GM19025 (cell line): ENCODE results near the gene TRIM44.

Experiments used
- ATAC-seq: cut with Tn5 transposase; IDR thresholded peaks from one replicate; pipeline ENCODE4 v1.9.1; 2021; ENCODE audit warnings: mild to moderate bottlenecking, low read depth, moderate library complexity; ENCODE audit not compliant: unreplicated experiment

The TRIM44 gene, protein sequence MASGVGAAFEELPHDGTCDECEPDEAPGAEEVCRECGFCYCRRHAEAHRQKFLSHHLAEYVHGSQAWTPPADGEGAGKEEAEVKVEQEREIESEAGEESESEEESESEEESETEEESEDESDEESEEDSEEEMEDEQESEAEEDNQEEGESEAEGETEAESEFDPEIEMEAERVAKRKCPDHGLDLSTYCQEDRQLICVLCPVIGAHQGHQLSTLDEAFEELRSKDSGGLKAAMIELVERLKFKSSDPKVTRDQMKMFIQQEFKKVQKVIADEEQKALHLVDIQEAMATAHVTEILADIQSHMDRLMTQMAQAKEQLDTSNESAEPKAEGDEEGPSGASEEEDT

DNA sequence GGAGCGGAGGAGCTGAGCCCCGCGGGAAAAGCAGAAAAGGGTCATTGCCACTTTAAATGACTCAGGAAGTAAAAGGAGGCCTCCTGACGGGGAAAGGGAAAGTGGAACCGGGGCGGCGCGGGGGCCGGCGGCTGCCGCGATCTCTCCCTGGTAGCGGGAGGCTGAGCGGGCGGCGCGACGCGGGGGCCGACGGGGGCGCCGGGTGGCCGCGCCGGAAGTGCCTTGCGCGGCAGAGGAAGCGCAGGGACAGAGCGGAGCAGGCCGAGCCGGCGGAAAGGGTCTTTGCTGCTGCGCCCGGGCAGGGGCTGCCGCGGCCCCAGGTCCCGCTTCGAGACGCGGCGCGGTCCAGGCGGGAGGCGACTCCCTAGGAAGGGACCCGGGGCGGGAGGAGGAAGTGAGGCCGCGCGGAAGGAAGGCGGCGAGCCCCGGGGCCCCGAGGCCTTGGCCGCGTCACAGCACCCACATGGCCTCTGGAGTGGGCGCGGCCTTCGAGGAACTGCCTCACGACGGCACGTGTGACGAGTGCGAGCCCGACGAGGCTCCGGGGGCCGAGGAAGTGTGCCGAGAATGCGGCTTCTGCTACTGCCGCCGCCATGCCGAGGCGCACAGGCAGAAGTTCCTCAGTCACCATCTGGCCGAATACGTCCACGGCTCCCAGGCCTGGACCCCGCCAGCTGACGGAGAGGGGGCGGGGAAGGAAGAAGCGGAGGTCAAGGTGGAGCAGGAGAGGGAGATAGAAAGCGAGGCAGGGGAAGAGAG is at the start of gene TRIM44:
Gene TRIM44, plus strand, starts transcription at position 127 of the 759 bp plus-strand sequence. Its CDS starts 337 bp downstream, at position 464.
- peak; percentile 95 for ATAC-seq

DNA sequence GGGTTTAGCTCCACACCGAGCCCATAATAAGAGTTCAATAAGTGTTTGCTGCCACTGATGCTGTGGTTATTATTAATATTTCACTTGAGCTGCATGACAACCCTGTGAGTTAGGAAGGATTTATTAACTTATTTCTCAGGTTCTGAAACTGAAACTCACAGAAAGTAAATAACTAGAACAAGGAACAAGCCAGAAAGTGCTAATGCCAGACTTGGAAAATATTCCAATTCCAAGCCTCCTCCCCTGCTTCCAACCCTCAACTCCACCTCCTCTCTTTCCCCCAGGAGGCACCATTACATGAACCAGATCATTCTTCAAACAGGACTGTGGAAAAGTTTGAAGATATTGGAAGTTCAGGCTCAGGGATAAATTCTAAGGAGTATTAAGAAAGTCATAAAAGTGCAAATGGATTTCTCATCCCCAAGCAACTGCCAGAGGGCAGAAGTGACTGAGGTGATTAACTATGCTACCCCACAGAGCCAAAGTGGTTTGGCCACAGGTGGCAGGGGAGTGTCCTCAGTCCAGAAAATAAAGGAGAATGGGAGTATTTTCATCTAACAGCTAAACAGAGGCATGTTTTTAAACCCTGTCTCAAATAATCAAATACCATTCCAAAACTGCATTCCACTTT is 47.5 kb upstream of the TRIM44 start:
- ATAC-seq, result no peak

DNA sequence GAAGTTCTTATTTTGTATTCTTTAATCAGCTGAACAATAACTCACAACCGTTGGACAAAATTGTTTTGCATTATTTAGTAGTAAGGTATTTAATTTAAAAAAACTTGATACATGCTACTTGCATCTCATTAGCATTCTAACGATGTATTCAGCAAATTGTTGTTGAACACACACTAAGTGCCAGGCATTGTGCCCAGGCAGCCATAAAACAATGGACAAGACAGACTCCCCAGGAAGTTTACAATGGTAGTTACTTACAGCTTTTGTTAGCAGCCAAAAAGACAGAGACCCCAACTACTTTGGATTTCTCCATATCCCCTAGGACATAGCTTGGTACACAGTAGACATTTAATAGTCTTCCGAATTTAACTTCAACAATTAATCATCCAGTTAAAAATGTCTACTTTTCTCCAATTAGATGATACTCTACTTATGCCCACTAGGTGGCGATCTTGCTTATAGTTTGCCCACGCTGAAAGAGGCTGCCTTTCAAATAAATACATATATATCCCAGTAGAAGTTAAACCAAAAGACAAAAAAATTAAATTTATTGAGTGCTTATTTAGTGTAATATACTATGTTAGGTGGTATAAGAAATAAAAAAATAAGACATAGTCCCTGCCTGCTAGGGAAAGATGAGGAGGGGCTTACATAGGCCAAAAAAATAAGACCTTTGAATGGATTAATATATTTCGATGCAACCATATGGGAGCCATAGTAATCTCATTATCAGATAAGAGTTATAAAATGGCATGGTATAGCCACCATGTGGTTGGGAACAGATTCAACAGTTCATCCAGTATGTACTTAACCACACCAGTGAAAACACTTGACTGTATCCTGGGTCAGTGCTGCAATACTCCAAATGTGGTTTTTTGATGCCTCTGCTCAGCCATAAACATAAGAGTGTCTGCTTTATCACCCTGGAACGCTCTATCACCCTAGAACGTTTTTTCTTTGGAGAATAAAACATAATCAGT is 46.4 kb upstream of the TRIM44 start:
- ATAC-seq, result no peak

DNA sequence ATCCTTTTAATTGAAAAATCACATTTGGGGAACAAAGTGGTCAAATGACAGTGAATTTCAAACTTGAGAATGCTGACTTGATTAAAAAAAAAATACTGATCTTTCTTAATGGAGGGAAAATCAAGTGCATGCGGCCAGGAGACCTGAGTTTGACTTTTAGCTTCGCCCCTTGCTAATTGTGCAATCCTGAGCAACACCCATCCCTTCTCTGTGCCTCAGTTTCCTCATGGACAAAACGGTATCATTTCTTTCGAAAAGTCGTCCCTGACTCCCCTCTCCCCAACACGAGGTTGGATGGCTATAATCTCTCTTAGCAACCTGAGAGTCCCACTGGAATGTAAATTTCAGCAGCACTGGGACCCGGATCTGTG is 45.3 kb upstream of the TRIM44 start:
- no peak for ATAC-seq

DNA sequence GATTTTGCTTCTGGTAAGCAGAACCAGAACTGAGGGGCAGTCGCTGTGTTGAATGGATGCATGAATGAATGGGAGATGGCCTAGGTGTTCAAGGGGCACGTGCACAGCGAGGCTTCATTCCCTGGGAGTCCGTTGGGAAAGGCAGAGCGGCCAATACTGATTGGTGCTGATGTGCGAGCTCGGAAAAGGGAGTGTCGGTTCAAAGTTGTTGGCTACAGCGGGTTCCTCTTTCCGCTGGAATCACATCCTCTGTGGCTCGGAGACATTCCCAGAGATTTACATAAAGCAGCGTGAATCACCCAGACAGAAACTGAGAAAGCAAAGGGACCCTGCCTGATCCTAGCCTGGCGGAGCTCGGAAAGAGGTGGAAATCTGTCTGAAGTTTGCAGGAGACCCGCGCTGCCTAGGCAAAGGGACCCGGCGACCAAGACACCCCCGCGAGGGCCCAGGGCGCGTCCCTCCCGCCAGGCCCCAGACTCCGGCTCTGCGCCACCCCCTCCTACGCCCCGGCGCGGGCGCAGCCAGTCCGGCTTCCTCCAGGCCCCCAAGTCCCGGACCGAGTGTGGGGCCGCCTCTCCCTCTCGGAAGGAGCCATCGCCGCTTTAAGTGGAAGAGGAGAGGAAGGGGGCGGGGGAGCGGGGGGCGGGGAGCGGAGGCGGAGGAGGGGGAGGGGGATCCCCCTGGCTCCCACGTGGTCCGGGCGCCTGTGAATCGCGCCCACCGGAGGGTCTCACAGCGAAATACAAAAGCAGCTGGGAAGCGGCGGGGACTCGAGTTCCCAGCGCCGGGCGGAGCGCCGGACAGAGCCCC is 44.7 kb upstream of the TRIM44 start, which contains the start of gene FJX1:
Gene FJX1, plus strand, starts transcription at position 774 of the 810 bp plus-strand sequence. CDS start 177 bp downstream, outside the sequence.
- peak; percentile 30 for ATAC-seq

DNA sequence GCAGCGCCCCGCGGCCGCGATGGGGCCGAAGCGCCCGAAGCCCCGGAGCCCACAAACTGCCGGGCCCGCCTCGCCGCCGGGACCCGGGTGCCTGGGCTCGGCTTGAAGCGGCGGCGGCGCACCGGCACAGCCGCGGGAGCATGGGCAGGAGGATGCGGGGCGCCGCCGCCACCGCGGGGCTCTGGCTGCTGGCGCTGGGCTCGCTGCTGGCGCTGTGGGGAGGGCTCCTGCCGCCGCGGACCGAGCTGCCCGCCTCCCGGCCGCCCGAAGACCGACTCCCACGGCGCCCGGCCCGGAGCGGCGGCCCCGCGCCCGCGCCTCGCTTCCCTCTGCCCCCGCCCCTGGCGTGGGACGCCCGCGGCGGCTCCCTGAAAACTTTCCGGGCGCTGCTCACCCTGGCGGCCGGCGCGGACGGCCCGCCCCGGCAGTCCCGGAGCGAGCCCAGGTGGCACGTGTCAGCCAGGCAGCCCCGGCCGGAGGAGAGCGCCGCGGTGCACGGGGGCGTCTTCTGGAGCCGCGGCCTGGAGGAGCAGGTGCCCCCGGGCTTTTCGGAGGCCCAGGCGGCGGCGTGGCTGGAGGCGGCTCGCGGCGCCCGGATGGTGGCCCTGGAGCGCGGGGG is 44.0 kb upstream of the TRIM44 start:
- peak; percentile 40 for ATAC-seq

DNA sequence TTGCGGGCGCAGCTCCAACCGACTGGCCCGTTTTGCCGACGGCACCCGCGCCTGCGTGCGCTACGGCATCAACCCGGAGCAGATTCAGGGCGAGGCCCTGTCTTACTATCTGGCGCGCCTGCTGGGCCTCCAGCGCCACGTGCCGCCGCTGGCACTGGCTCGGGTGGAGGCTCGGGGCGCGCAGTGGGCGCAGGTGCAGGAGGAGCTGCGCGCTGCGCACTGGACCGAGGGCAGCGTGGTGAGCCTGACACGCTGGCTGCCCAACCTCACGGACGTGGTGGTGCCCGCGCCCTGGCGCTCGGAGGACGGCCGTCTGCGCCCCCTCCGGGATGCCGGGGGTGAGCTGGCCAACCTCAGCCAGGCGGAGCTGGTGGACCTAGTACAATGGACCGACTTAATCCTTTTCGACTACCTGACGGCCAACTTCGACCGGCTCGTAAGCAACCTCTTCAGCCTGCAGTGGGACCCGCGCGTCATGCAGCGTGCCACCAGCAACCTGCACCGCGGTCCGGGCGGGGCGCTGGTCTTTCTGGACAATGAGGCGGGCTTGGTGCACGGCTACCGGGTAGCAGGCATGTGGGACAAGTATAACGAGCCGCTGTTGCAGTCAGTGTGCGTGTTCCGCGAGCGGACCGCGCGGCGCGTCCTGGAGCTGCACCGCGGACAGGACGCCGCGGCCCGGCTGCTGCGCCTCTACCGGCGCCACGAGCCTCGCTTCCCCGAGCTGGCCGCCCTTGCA is 43.3 kb upstream of the TRIM44 start:
- ATAC-seq, result peak; percentile 27

DNA sequence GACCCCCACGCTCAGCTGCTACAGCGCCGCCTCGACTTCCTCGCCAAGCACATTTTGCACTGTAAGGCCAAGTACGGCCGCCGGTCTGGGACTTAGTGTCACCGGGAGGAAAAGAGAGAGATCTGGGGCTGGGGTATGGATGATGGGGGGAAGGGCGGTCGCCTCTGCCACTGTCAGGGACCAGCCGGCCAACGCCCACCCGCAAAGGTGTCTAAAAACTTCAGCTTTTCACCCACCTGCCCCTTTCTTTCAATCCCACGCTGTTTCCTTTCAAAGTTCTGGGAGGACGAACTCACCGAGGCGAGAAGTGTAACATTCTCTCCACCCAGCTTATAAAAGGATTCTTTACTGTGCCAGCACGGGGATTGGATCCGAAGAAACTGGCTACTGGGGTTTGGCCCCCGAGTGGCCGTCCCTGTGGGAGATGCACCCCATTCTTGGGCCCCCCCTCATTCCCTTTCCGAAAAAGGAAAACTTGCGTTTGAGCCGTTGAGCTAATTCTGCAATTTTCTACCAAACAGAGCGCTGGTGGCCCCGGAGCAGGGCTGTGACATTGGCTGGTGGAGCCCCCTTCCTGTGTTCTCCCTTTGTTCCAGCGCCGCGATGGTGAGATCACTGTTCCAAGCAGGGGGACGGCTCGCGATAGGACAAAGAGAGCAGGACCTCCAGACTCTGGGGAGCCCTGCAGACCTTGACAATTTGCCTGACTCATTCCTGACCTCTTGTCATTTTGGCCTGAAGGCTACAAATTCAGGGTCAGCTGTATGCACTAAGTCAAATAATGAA is 42.5 kb upstream of the TRIM44 start:
- ATAC-seq, result no peak

DNA sequence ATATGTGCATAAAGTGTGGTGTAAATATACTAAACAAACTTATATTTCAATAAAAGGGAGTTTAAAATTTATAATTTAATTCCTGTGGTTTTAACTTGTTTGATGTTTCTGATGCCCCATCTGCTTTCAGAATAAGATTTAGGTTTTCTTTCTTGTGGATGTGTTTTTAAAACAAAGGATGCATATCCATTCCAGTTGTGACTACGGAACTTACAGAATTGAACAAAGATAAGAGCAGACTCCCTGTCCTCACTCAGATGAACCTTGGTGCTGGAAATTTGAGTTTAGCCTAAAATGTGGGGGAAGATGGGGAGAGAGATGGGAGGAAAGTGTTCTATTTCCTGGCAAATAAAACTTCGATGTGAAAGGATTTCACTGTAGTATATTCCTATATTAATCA is 41.8 kb upstream of the TRIM44 start:
- ATAC-seq, result no peak

DNA sequence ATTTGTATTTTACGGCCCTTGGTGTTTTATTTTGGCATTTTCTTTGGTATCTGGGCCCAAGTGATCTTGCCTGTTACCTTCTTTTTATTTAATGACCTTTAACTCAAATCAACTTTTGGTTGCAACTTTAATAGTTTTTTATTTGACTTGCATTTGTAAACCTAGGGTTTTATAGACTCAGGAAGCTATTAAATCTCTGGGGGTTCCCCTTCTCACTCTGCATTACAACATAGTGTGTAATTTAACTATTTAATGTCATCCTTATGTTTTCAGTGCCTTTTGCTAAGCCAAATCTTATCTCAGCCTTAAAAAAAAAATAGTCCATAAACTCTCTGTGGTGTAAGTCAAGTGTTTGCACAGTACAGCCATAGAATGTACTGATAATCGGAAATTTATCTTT is 41.0 kb upstream of the TRIM44 start:
- ATAC-seq, result no peak

DNA sequence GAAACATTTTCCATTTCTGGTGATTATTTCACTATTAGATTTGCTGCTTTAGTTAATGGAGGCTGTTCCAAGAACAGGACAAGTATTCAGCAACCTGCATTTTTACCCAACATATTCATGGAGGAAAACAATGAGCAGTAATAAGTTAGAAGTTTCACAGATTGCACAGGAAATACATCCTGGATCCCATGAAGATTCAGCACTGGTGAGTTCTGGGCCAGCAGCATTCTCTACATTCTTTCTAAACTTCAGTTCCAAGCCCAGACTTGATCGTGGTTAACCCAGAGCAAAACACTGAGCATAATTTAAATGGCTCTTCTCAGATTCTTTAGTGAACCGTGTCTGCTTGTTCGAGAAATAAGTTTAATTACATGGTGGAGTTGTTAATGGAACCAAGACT is 40.5 kb upstream of the TRIM44 start:
- no peak for ATAC-seq

DNA sequence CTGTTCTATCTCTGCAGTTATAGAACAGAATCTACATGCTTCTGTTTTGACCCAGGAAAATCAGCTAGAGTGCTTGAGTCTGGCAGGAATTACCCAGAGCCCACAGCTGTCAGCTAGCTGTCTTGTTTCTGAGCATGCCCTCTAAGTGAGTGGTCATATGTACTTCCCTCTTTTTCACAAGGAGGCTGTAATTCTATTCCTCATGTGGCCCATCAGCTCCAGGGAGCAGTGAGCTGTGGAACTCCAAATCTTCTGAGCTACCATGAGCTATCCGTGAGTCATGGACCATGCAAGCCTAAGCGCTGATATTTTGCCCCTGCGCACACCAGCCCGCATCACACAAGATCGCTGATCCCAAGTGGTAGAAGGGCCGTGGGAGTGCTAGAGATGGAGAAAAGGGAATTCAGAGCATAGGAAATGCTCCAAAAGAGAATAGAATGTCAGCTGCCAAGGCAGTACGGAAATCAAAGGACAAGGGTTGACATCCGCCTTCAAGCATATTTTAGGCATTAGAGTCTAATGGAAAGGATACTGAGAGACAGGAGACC is 38.9 kb upstream of the TRIM44 start:
- no peak for ATAC-seq

DNA sequence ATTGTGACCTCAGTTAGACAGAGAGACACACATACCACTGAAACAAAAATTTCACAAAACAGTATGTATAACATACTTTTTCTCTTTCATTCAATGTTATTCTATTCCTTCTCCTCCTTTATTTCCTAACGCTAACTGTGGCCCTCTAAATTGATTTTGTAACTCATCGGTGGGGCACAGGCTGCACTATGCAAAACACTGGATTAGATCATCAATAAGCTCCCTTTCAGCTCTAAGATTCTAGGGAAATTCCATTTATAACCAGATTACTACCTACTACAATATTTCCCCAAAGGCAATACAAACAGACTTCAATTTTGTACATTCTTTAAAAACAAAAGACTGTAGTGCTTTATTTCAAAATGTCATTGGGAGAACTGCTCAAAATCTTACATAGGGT is 38.3 kb upstream of the TRIM44 start:
- ATAC-seq, result no peak

DNA sequence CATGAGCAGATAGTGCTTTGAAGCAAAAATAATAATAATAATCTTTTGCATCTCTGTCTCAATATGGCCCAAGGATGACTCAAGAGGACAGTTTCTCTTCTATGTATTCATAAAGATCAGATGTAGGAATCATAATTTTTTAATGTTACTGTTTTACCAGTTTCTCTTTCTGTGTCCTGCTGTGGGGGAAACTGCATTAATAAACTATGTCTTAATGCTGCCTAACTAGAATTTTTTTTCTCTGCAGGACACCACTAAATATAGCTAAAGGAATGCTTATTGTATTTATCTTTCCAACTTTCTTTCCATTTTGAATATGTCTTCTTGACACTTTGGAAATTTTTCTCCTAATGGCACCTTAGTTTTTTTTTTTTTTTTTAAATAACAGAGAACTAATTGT is 37.8 kb upstream of the TRIM44 start:
- ATAC-seq, result no peak

DNA sequence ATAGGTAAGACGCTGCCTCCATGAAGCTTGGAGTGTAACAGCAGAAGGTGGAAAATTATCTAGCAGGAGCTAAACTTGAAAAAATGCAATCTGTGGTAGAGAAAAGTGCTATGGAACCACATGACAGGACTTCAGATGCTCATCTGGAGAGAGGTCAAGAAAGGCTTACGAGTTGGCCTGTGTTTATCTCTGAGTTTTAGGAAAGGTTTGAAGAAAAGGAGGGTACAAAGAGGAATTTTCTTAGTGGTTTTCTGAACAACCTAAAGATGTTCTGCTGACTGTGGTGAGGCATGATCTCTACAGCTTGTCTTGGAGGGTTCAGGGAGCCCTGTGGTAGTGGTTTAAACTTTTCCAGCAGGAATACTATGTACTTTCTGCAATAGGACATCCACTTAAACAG is 36.1 kb upstream of the TRIM44 start:
- no peak for ATAC-seq

DNA sequence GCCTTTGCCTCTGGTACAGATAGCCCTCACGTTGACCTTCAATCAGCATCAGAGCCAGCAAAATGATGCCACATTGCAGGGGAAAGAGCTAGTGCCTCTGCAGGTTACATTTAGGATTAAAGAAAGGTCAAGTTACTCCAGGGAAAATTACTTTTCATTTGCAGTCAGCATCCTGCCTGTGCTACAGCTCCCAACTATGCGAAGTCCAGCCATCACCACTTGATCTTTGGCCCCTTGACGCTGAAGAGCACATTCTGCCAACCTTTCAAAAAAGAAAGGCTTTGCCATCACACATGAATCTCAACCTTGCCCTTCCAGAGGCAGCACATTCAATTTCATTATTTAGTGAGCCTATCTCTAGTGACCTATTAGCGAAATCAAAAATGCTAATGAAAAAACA is 33.1 kb upstream of the TRIM44 start:
- ATAC-seq, result no peak

DNA sequence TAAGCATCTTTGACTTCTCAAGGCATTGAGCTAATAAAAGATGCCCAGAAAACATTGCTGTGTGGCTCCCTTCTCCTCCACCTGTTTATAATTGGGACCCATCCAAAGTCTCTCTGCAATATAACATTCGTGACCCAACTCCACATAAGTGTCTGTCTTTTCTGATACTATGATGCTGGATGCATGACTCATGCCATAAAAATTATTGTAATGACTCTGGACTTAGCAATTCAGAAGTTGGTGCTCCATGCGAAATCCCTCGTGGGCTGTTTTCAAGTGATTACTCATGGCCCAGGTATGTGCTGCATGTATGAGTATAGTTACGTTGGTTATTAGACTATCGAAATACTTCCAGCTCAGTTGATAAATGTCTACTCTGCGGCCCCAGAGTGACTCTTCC is 32.7 kb upstream of the TRIM44 start:
- no peak for ATAC-seq
